IPS-15b (cell line): ENCODE data around the gene TMEM59L.
A peak's percentile ranks its signal among the peaks of the same experiment; 100 is the strongest.

Experiments used
- H3K27me3 ChIP-seq: one replicate; pipeline ENCODE4 v1.6.1; 2013; ENCODE audit warnings: low read length; ENCODE audit not compliant: control insufficient read depth, insufficient read depth
- H3K36me3 ChIP-seq: one replicate; pipeline ENCODE4 v1.6.1; 2013; ENCODE audit warnings: low read length; ENCODE audit not compliant: control insufficient read depth, insufficient read depth
- H3K4me1 ChIP-seq: one replicate; pipeline ENCODE4 v1.6.1; 2013; ENCODE audit warnings: mild to moderate bottlenecking, low read length; ENCODE audit not compliant: control insufficient read depth, insufficient read depth
- H3K4me3 ChIP-seq: one replicate; pipeline ENCODE4 v1.5.1; 2013; ENCODE audit warnings: low read depth, low read length
- H3K9ac ChIP-seq: one replicate; pipeline ENCODE4 v1.6.1; 2013; ENCODE audit warnings: low read depth, mild to moderate bottlenecking, low read length
- H3K9me3 ChIP-seq: one replicate; pipeline ENCODE4 v1.6.1; 2013; ENCODE audit warnings: mild to moderate bottlenecking, low read length; ENCODE audit not compliant: control insufficient read depth, insufficient read depth

TMEM59L gene

GRCh38 chr19:18613589-18614234 lies 1.0 kb downstream of the TMEM59L start:
- peaks cover 61% of the 10 kb centered on the region for H3K27me3 ChIP-seq
- H3K4me3 ChIP-seq: peak overlapping the region; percentile 58
- no peaks in the 10 kb centered on the region for H3K36me3 ChIP-seq
- H3K9me3 ChIP-seq: no peaks in the 10 kb centered on the region
- H3K4me1 ChIP-seq: peaks cover 20% of the 10 kb centered on the region
- H3K9ac ChIP-seq: no peak overlapping the region

- Histone ChIP-seq H3K9ac (no peak overlapping the region), H3K27me3 (peaks cover 41% of the 10 kb centered on the region), H3K36me3 (no peaks in the 10 kb centered on the region), H3K4me1 (peaks cover 7% of the 10 kb centered on the region), H3K9me3 (no peaks in the 10 kb centered on the region), H3K4me3 (no peak overlapping the region)
Observed at GRCh38 chr19:18616023-18616422, 3.4 kb downstream of the TMEM59L start.

- Histone ChIP-seq H3K9me3 (no peaks in the 10 kb centered on the region), H3K36me3 (no peaks in the 10 kb centered on the region), H3K27me3 (peaks cover 27% of the 10 kb centered on the region), H3K4me3 (no peak overlapping the region), H3K4me1 (no peaks in the 10 kb centered on the region), H3K9ac (no peak overlapping the region)
Observed at GRCh38 chr19:18617562-18617961, 4.9 kb downstream of the TMEM59L start.

GRCh38 chr19:18618236-18618635 lies 5.6 kb downstream of the TMEM59L start:
- no peaks in the 10 kb centered on the region for H3K9me3 ChIP-seq
- no peak overlapping the region for H3K4me3 ChIP-seq
- no peak overlapping the region for H3K9ac ChIP-seq
- H3K36me3 ChIP-seq: no peaks in the 10 kb centered on the region
- H3K4me1 ChIP-seq: no peaks in the 10 kb centered on the region
- peaks cover 22% of the 10 kb centered on the region for H3K27me3 ChIP-seq

- Histone ChIP-seq H3K36me3 (no peaks in the 10 kb centered on the region), H3K27me3 (peaks cover 3% of the 10 kb centered on the region), H3K4me1 (no peaks in the 10 kb centered on the region)
Observed at GRCh38 chr19:18620311-18620710, 7.6 kb downstream of the TMEM59L start.

GRCh38 chr19:18620902-18621301 lies 8.2 kb downstream of the TMEM59L start:
- H3K9me3 ChIP-seq: no peaks in the 10 kb centered on the region
- H3K4me3 ChIP-seq: no peak overlapping the region
- no peaks in the 10 kb centered on the region for H3K36me3 ChIP-seq
- no peaks in the 10 kb centered on the region for H3K4me1 ChIP-seq
- no peak overlapping the region for H3K9ac ChIP-seq
- no peaks in the 10 kb centered on the region for H3K27me3 ChIP-seq

More at GRCh38 chr19:18620311-18620710, 7.6 kb downstream of the TMEM59L start:
- Histone ChIP-seq H3K9ac (no peak overlapping the region), H3K4me3 (no peak overlapping the region), H3K9me3 (no peaks in the 10 kb centered on the region)

- no peaks in the 10 kb centered on the region for H3K27me3 ChIP-seq
- H3K9me3 ChIP-seq: no peaks in the 10 kb centered on the region
- no peak overlapping the region for H3K4me3 ChIP-seq
- no peaks in the 10 kb centered on the region for H3K36me3 ChIP-seq
- H3K9ac ChIP-seq: no peak overlapping the region
- no peaks in the 10 kb centered on the region for H3K4me1 ChIP-seq
Observed at GRCh38 chr19:18626906-18627305, 14.2 kb downstream of the TMEM59L start.

- Histone ChIP-seq H3K27me3 (peaks cover 4% of the 10 kb centered on the region), H3K4me1 (no peaks in the 10 kb centered on the region), H3K4me3 (no peak overlapping the region), H3K9ac (no peak overlapping the region), H3K9me3 (no peaks in the 10 kb centered on the region), H3K36me3 (no peaks in the 10 kb centered on the region)
Observed at GRCh38 chr19:18629166-18630088, 16.8 kb downstream of the TMEM59L start.

GRCh38 chr19:18633321-18633720 lies 20.7 kb downstream of the TMEM59L start:
- Histone ChIP-seq H3K4me1 (peaks cover 3% of the 10 kb centered on the region), H3K9me3 (no peaks in the 10 kb centered on the region), H3K36me3 (no peaks in the 10 kb centered on the region), H3K27me3 (peaks cover 16% of the 10 kb centered on the region), H3K9ac (no peak overlapping the region), H3K4me3 (no peak overlapping the region)

- H3K4me3 ChIP-seq: no peak overlapping the region
- H3K4me1 ChIP-seq: peaks cover 3% of the 10 kb centered on the region
- no peak overlapping the region for H3K9ac ChIP-seq
- H3K9me3 ChIP-seq: no peaks in the 10 kb centered on the region
- no peaks in the 10 kb centered on the region for H3K36me3 ChIP-seq
- peaks cover 16% of the 10 kb centered on the region for H3K27me3 ChIP-seq
Observed at GRCh38 chr19:18634612-18635297, 22.1 kb downstream of the TMEM59L start.

GRCh38 chr19:18635831-18636182 lies 23.1 kb downstream of the TMEM59L start:
- Histone ChIP-seq H3K4me3 (no peak overlapping the region), H3K9me3 (no peaks in the 10 kb centered on the region)

More at GRCh38 chr19:18635831-18636182, 23.1 kb downstream of the TMEM59L start:
- Histone ChIP-seq H3K9ac (no peak overlapping the region), H3K4me1 (peaks cover 3% of the 10 kb centered on the region), H3K27me3 (peaks cover 16% of the 10 kb centered on the region), H3K36me3 (no peaks in the 10 kb centered on the region)
